HG02885 (cell line): ENCODE measurements around the gene OARD1.

Source experiments
- ATAC-seq: cut with Tn5 transposase; IDR thresholded peaks from one replicate; pipeline ENCODE4 v1.9.1; 2021; ENCODE audit warnings: mild to moderate bottlenecking; ENCODE audit not compliant: unreplicated experiment, poor library complexity

Gene OARD1

DNA sequence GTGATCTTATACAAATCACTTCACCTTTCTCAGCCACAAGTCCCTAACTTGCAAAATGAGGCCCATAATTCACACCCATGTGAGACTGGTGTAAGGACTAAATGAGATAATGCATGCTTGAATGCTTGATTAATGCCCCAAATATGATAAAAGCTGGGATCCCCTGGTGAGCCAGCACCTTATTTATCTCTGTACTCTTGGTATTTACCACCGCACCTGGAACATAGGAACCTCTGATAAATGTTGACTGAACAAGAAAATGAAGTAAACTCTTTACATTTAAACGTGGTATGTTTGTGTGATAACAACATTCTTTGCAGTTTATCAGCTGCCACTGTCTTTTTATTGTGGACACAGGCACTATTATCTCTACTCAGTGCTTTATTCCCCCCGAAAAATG, 21.6 kb downstream of the OARD1 start:
- ATAC-seq, result no peak

DNA sequence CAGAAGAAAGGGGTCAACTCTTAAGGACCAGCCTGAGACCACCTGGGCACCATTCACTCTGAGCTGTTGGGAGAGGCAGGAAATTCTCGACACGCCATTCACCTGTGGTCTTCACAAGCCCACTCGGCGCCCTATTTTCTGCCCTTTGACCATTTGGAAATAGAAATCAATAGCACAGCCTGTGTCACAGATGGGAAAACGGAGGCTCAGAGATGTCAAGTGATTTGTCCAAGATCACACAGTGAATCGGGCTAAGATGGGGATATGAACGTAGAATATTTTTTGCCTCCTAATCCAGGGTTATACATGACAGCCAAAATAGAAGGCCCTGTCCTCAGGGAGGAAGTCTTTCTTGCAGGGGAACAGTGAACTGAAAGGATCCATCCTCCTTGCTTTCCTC, 22.2 kb downstream of the OARD1 start:
- ATAC-seq, result no peak

DNA sequence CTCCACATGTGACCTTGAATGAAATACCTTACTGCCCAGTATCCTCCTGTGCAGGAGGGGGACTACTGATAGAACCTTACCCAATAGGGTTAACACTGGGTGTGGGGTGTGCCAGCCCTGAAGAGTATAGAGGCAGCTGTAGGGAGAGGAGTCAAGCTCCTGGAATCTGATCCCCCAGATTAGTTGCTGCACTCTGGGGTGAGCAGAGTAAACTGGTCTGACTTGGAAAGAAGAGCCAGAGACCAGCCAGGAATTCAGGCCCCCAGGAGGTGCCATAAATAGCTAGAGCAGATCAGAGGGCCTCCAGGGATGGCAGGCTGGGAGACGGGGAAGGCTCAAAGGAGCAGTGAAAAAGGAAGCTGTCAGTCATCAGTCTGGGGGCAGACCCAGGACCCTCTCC, 22.6 kb downstream of the OARD1 start:
- no peak for ATAC-seq

DNA sequence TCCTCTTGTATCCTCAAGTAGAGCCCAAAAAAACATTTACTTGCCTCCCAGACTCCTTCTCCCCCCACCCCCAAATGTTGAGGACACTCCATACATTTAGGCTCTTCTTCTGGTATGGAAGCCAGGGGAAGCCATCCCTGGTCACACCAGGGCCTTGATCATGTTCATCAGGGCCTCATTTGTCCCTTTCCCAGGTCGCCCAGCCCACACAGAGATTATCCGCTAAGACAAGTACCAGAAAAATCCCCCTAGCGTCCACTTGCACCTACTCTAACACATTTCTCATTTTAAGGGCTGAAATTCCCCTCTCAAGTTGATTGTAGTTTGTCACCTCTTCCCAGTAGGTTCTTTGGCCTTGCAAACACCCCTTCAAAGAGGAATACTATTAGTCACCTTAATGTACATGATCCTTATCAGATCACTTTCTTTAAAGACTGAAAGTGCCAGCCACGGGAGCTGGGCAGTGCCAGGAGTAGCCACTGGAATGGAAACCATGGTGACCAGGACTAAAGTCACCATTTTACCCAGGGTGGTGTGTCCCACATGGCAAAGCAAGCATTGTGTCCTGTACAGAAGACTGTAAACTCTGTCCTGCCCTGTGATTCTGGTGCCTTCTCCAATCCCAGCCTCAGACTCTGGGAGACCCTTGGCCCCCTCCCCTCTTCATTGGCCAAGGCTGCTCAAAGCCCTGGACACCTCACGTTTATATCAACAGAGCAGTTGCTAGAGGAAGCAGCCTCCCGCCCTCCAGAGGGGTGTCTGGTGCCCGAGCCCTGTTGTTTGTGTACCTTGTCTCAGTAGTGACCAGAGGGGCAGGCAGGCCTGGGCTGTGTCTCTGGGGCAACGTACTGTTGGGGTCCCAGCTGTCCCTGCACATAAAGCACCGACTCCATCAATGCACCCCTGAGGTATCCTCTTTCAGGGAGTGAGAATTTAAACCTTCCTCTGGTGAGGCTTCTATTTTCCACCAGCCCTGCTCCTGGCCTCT, 24.1 kb downstream of the OARD1 start:
- no peak for ATAC-seq

DNA sequence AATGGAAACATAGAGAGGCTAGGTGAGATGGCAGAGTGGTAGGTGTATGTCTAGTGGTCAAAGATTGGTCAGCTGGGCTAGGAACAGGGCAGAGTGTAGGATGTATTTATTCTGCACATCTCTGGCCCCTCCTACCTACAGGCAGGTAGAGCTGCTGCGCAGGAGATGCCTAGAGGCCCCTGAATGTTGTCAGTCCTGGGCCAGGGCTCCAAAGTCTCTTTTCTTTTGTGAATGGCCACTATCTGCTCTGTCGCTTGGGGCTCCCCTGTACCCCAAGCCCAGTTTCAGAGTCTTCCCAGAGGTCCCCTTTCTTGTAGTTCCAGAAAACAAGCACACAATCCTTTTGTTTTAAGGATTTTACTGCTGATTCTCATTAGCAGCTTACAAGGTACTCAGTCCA, 24.9 kb downstream of the OARD1 start:
- no peak for ATAC-seq

DNA sequence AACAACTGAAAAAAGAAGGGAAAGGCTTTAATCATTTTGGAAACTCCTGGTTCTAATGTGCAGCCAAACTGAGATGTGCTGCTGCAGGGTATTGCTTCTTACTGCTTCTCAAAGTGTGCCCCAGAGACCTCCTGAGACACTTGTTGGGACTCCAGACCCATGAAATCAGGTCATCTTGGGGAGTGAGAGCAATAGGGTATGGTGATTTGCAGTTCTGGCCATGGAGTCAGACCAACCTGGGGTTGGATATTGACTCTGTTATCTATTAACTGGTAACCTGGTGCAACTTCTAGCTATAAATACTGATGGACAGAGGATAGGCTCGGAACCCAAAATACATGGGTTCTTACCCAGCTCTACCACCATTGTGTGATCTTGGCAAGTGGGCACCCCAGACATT, 26.1 kb downstream of the OARD1 start:
- no peak for ATAC-seq

DNA sequence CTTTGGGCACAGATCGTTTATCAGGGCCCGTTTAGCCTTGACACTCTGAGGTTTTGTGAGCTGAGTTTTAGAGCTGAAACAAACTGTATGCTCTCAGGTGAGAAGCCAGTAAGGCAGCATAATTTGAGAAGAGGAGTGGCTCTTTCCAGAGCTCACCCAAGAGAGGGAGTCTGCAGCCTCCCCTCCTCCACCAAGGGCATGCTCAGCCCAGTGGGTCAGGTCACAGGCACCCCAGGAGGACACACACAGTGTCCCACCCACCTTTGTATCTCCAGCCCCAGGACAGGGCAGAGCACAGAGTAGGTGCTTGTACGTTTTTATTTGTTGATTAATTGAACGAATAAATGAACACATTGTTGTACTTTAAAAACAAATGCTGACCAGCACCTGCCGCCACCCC, 26.5 kb downstream of the OARD1 start:
- no peak for ATAC-seq

DNA sequence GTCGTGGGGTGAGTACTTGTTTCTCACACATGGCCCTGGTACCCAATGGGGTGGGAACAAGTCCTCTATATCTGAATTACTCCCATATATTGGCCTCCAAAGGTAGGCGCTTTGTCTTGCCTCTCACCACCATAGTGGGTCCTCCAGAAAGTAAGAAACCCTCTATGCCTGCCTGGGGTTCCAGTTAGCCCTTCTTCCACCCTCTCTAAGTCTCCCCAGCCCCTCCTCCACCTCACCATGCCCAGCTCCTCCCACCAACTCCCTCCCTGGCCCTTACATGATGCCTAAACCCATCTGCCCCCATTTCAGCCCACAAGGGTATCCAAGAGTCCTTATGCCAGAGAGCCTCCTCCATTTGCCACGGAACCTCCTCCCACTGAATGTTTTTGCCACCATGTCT, 29.0 kb downstream of the OARD1 start:
- no peak for ATAC-seq

DNA sequence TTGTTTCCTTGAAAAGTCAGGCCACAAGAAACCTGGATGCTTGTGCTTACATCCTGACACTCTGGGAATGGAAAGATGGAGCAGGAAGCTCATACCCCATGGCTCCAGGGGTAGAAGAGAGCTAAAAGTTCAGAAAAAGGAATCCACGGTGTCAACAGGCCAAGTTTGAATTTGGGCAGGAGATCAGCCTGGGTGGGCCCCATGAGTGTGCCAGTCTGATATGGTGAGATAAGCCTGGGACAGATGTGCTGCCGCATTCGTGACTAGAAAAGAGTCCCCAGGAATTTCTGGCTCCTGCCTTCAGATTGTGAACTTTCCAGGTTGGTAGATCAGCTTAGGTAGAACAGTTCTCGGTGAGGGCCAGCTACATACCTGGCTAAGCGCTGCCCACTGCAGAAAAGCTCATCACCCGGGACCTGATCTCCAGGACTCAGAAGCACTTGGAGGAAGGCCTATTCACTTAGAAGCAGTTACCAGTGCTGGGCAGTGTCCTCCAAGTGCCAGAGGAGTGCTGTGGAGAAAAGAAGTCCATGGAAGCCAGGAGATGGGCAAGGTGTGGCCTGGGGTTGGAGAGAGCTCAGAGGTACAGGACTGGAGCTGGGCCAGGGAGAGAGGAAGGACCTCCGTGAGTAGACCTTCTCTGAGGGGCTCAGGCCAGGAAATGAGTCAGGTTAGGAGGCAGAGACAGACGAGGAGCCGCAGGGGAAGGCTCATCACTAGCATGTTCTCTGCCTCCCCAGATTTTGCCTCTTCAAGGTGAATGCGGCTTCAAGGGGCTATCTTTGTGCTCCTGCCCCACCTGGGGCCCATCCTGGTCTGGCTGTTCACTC, 29.7 kb downstream of the OARD1 start, which contains the start of gene TSPO2:
Gene TSPO2, plus strand, starts transcription at position 242 of the 830 bp plus-strand sequence. Its CDS starts 519 bp downstream, at position 761.
- ATAC-seq, result no peak

DNA sequence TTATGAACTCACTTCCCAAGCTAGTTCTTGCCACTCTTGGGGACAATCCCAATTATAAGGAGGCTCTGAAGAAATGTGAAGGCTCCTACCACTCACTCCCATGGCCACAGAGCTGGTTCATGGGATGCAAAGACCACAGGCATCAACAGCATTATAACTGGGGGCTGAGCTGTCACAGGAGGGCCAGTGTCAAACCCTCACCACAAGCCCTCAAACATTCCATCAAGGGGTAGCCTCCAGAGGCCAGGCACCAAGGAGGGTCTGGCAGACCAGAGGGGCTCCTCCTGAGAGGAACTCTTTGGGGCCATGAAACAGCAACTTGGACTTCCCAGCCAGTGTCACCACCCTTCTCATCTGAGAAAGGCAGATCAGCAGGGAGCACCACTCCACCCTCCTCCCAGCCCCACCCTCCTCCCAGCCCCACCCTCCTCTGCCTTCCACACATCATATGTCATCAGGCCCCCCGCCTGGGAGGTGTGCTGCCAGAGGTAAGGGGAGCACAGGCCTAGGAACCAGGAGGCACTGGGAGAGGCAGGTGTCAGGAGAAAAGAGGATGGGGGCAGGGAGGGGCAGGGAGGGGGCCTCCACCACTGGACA, 31.1 kb downstream of the OARD1 start:
- no peak for ATAC-seq

DNA sequence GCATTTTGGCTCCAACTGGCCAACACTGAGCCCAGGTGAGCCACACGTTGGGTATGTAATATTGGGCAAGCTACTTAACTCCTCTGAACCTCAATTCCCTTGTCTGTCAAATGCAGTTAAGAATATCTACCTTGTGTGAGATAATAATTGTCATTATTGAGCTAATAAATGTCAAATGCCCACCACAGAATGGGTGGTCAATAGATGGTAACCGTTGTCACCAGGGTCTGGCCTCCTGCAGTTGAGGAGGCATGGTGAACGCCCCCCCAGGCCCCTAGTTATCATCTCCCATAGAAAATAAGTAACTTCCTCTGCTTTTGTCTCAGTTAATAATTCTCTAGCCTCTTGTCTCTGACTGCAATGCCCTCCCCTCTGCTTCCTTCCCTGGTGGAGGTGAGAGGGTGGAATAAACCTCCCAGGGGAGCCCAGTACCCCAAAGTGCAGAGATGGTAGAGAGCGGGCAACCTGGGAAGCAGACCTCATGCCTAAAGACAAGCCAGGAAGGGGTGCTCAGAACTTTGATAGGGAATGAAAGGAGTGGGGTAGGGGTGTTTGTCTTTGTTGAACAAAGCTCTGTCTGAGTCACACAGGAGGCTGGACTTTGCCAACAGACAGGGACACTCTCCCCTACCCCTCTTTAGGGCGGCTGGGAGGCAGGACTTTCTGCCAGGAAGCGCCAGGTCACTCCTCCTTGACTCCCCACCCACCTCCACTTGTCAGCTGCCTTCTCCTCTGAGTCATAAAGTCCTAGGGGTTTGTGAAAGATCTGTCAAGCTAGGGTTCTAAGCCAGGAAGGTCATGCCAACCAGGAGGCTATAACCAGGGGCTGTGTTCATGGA, 31.8 kb downstream of the OARD1 start:
- no peak for ATAC-seq

DNA sequence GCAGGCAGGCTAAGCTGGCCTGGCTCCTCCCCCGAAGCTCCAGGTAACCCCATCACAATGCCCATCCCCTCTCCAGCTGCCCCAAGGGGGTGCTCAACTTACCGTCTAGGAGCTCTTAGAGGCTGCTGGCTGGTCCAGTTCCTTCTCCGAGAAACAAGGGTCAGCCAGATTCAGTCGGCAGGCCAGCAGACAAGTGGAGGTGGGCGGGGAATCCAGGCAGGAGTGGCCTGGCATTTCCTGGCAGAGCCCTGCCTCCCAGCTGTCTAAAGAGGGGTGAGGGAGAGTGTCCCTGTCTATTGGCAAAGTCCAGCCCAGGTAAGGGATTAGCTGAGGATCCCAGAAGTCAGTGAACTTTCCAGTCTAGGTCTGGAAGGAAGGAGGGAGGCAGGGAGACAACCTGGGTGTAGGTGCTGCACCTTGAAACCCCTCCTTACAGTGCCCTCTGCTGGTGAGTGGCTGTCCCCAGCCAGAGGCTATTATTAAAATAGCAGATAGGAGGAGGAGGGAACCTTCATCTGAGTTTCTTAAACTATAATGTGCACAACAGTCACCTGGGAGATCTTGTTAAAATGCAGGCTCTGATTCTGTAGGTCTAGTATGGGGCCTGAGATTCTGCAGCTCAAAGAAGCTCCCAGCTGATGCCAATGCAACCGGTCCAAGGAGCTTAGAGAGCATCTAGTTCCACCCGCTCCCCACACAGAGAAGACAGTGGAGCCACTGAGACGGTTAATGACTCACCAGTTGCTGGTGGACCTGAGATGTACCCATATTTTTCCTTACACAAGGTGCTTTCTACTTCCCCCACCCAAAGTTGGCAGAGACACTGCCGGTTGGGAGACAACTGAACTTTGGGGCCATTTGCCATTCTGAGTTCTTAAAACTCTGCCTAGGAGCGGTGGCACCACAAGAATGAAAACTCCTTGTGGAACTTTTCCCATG, 32.8 kb downstream of the OARD1 start, which contains the start of gene UNC5CL:
Gene UNC5CL, minus strand, starts transcription at position 162 of the 939 bp plus-strand sequence. CDS start 4,147 bp downstream, outside the sequence.
- ATAC-seq, result no peak

DNA sequence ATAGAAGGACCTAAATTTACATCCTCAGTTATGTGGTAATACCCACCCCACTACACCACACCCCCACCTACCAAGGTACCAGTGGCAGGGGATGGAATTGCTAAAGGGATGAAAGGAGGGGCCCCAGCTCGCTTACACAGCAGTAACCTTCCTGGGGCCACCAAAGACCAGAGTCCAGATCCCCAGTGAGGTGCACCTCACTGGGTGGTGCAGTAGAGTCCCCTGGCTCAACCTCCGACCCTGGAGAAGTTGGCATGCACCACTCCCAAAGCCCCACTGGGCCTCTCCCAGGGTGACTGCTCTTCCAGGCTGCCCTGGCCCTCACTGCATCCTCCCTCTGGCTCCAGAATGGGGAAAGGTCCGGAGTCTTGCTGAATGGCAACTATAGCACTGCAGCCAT, 34.0 kb downstream of the OARD1 start:
- ATAC-seq, result no peak

DNA sequence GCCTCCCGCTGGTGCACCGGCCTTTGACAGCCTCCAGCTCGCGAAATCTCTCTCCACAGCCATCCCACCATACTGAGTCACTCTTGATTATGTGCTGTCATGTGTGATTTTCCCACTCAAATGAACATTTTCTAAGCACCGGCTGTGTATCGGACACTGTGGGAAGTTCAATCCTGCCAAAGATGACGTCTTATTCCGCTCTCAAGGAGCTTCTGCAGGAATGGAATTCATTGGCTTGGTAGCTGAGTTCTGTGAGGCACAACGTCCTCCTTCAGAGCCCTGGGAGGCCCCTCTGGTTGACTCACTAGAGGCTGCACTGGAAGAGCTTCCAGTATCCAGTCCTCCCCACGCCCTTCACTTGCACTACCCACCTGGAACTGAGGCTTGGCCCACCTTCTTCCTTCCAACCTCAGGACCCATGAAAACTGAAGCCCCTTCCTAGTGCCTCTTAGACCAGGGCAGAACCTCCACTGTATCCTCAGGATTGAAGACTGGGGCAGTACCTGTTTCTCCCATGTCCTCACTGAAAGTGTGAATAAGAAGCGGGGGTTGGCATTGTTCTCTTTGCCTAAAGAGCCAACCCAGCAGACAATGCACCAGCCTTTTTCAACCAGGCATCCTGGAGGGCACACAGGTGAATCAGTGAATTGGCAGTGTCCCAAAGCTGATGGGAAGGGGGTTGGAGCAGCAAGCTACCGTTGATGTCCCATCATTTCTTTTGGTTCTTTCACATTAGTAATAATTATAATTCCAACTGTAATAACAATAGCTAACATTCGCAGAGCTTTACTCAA, 34.9 kb downstream of the OARD1 start:
- ATAC-seq, result no peak

DNA sequence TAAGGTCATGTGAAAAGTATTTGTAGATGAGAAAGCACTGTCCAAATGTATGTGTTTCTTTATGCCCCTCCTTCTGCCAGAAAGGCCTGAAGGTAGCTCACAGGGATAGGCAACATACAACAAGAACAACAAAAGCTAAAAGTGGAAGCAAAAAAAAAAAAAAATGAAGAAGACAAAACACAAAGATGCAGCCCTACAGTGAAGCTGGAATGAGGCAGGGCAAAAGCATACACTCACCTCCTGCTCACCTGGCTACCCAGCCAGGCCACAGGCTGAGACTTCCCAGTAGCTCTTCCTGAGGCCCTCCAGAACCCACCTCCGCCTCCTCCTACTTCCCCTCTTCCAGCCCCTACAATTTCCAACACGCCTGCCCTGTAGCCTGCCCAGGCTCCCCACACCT, 35.6 kb downstream of the OARD1 start:
- ATAC-seq, result no peak

DNA sequence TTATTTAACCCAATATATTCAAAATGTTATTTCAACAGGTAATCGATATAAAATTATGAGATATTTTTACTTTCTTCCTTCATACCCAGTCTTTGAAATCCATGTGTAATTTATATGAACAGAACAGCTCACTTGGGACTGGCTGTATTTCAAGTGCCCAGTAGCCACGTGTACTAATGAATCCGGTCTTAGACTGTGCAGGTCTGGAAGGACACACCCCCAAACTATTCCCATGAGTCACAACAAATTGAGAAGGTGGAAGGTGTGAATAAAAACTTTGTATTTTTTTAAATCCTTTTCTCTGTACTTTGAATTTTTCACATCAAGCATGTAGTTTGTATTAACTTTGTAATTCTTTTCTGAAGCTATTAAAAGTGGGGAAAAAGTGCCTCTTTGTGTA, 36.0 kb downstream of the OARD1 start:
- no peak for ATAC-seq

DNA sequence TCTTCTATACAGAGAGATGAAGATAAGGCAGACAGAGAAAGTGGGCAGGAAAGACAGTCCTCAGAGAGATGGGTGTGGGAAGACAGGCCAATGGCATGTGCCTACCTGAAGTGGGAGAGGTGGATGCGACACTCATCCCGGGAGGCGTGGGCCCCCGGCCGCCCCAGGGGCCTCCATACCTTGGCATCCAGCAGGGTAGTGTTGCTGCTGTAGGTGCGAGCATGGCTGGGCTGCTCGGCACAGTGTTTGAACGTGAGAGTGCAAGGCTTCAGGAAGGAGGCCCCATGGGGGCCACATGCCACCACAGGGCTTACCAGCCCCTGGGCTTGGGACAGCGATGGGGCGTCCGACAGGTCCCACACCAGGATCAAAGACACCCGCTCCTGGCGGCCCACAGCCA, 38.4 kb downstream of the OARD1 start:
- ATAC-seq, result no peak

DNA sequence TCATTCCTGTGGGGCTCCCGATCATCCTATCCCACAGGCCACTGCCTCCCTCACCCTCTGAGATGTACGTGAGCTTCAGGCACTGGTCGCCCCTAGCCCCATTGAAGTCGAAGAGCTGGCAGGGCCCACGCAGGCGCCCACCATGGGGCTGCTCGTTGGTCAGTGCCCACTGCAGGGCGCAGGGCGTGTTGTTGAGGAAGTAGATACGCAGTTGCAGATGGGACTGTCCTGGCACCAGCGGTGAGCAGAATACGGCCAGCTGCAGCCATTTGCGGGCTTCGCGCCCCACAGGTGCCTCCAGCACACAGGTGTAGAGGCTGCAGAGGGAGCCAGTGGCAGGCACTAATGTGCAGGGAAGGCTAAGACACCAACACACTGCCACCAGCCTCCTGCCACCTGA, 39.3 kb downstream of the OARD1 start:
- no peak for ATAC-seq
